ENCODE measurements around the gene GALNT18. TPM values are rescaled to one million over a fixed set of nuclear protein-coding genes. Genes with fewer than 3 reads are reported as not detected.

Gene GALNT18
- total RNA-seq, 3 donors from 2014 or later = 2.2 to 3.4 (median 3.3) TPM

- no peak for DNase-seq
- Mint-ChIP-seq H3K4me1 (ENCODE audit: low read depth) (no peaks in the 10 kb centered on the region), H3K4me3 (no peak overlapping the region), H3K27me3 (ENCODE audit: low read depth) (no peaks in the 10 kb centered on the region), H3K9me3 (no peaks in the 10 kb centered on the region), H3K36me3 (ENCODE audit: insufficient read depth) (no peaks in the 10 kb centered on the region)
- ATAC-seq = no peak
These were observed 353.1 kb downstream of the GALNT18 start for GRCh38 chr11:11268706-11269105.

GRCh38 chr11:11268119-11268518 is 353.7 kb downstream of the GALNT18 start:
- DNase-seq (no peak), ATAC-seq (no peak)
- no peaks in the 10 kb centered on the region for H3K36me3 Mint-ChIP-seq (ENCODE audit: insufficient read depth)
- no peaks in the 10 kb centered on the region for H3K27me3 Mint-ChIP-seq (ENCODE audit: low read depth)
- no peaks in the 10 kb centered on the region for H3K4me1 Mint-ChIP-seq (ENCODE audit: low read depth)
- no peaks in the 10 kb centered on the region for H3K9me3 Mint-ChIP-seq
- H3K4me3 Mint-ChIP-seq = no peak overlapping the region

GRCh38 chr11:11267312-11267711 is 354.5 kb downstream of the GALNT18 start:
- H3K4me3 Mint-ChIP-seq = no peak overlapping the region
- no peaks in the 10 kb centered on the region for H3K4me1 Mint-ChIP-seq (ENCODE audit: low read depth)
- no peak for ATAC-seq
- H3K27me3 Mint-ChIP-seq (ENCODE audit: low read depth) = peaks cover 4% of the 10 kb centered on the region
- DNase-seq = no peak
- no peaks in the 10 kb centered on the region for H3K36me3 Mint-ChIP-seq (ENCODE audit: insufficient read depth)
- no peaks in the 10 kb centered on the region for H3K9me3 Mint-ChIP-seq

GRCh38 chr11:11265994-11266606 is 355.7 kb downstream of the GALNT18 start:
- ATAC-seq = no peak
- no peaks in the 10 kb centered on the region for H3K36me3 Mint-ChIP-seq (ENCODE audit: insufficient read depth)
- no peaks in the 10 kb centered on the region for H3K9me3 Mint-ChIP-seq
- DNase-seq = peak; percentile 49
- peaks cover 4% of the 10 kb centered on the region for H3K27me3 Mint-ChIP-seq (ENCODE audit: low read depth)
- no peak overlapping the region for H3K4me3 Mint-ChIP-seq
- no peaks in the 10 kb centered on the region for H3K4me1 Mint-ChIP-seq (ENCODE audit: low read depth)

GRCh38 chr11:11265320-11265719 is 356.5 kb downstream of the GALNT18 start:
- no peaks in the 10 kb centered on the region for H3K36me3 Mint-ChIP-seq (ENCODE audit: insufficient read depth)
- peaks cover 6% of the 10 kb centered on the region for H3K27me3 Mint-ChIP-seq (ENCODE audit: low read depth)
- ATAC-seq (no peak), DNase-seq (no peak)
- no peaks in the 10 kb centered on the region for H3K4me1 Mint-ChIP-seq (ENCODE audit: low read depth)
- H3K9me3 Mint-ChIP-seq = no peaks in the 10 kb centered on the region
- H3K4me3 Mint-ChIP-seq = no peak overlapping the region

- ATAC-seq (no peak), DNase-seq (no peak)
- H3K27me3 Mint-ChIP-seq (ENCODE audit: low read depth) = peaks cover 9% of the 10 kb centered on the region
- H3K4me3 Mint-ChIP-seq = no peak overlapping the region
- H3K36me3 Mint-ChIP-seq (ENCODE audit: insufficient read depth) = no peaks in the 10 kb centered on the region
- no peaks in the 10 kb centered on the region for H3K9me3 Mint-ChIP-seq
- H3K4me1 Mint-ChIP-seq (ENCODE audit: low read depth) = no peaks in the 10 kb centered on the region
These were observed 358.4 kb downstream of the GALNT18 start for GRCh38 chr11:11263238-11264005.

- ATAC-seq (no peak), DNase-seq (no peak)
- peaks cover 9% of the 10 kb centered on the region for H3K27me3 Mint-ChIP-seq (ENCODE audit: low read depth)
- H3K4me1 Mint-ChIP-seq (ENCODE audit: low read depth) = no peaks in the 10 kb centered on the region
- no peak overlapping the region for H3K4me3 Mint-ChIP-seq
- H3K36me3 Mint-ChIP-seq (ENCODE audit: insufficient read depth) = no peaks in the 10 kb centered on the region
- no peaks in the 10 kb centered on the region for H3K9me3 Mint-ChIP-seq
These were observed 359.5 kb downstream of the GALNT18 start for GRCh38 chr11:11262171-11262920.

- Mint-ChIP-seq H3K4me3 (no peak overlapping the region), H3K36me3 (ENCODE audit: insufficient read depth) (no peaks in the 10 kb centered on the region), H3K27me3 (ENCODE audit: low read depth) (peaks cover 9% of the 10 kb centered on the region), H3K4me1 (ENCODE audit: low read depth) (no peaks in the 10 kb centered on the region), H3K9me3 (no peaks in the 10 kb centered on the region)
- no peak for DNase-seq
- no peak for ATAC-seq
These were observed 360.2 kb downstream of the GALNT18 start for GRCh38 chr11:11261629-11262028.

- no peaks in the 10 kb centered on the region for H3K4me1 Mint-ChIP-seq (ENCODE audit: low read depth)
- ATAC-seq (no peak), DNase-seq (no peak)
- no peak overlapping the region for H3K4me3 Mint-ChIP-seq
- no peaks in the 10 kb centered on the region for H3K36me3 Mint-ChIP-seq (ENCODE audit: insufficient read depth)
- H3K27me3 Mint-ChIP-seq (ENCODE audit: low read depth) = peaks cover 9% of the 10 kb centered on the region
- no peaks in the 10 kb centered on the region for H3K9me3 Mint-ChIP-seq
These were observed 360.9 kb downstream of the GALNT18 start for GRCh38 chr11:11260903-11261302.

GRCh38 chr11:11253995-11254394 is 367.8 kb downstream of the GALNT18 start:
- Mint-ChIP-seq H3K4me3 (no peak overlapping the region), H3K36me3 (ENCODE audit: insufficient read depth) (no peaks in the 10 kb centered on the region), H3K4me1 (ENCODE audit: low read depth) (no peaks in the 10 kb centered on the region), H3K27me3 (ENCODE audit: low read depth) (peaks cover 2% of the 10 kb centered on the region), H3K9me3 (no peaks in the 10 kb centered on the region)
- ATAC-seq (no peak), DNase-seq (no peak)

GRCh38 chr11:11253497-11253896 is 368.3 kb downstream of the GALNT18 start:
- H3K27me3 Mint-ChIP-seq (ENCODE audit: low read depth) = peaks cover 2% of the 10 kb centered on the region
- H3K36me3 Mint-ChIP-seq (ENCODE audit: insufficient read depth) = no peaks in the 10 kb centered on the region
- ATAC-seq (no peak), DNase-seq (no peak)
- no peak overlapping the region for H3K4me3 Mint-ChIP-seq
- H3K4me1 Mint-ChIP-seq (ENCODE audit: low read depth) = no peaks in the 10 kb centered on the region
- H3K9me3 Mint-ChIP-seq = no peaks in the 10 kb centered on the region

GRCh38 chr11:11252403-11252802 is 369.4 kb downstream of the GALNT18 start:
- no peak for ATAC-seq

GRCh38 chr11:11251394-11251970 is 370.3 kb downstream of the GALNT18 start:
- H3K9me3 Mint-ChIP-seq = no peaks in the 10 kb centered on the region
- ATAC-seq = no peak
- H3K4me1 Mint-ChIP-seq (ENCODE audit: low read depth) = no peaks in the 10 kb centered on the region

More at GRCh38 chr11:11252403-11252802, 369.4 kb downstream of the GALNT18 start:
- H3K4me3 Mint-ChIP-seq = no peak overlapping the region
- H3K9me3 Mint-ChIP-seq = no peaks in the 10 kb centered on the region
- peaks cover 2% of the 10 kb centered on the region for H3K27me3 Mint-ChIP-seq (ENCODE audit: low read depth)
- no peaks in the 10 kb centered on the region for H3K4me1 Mint-ChIP-seq (ENCODE audit: low read depth)
- no peak for DNase-seq
- H3K36me3 Mint-ChIP-seq (ENCODE audit: insufficient read depth) = no peaks in the 10 kb centered on the region

GRCh38 chr11:11250470-11250869 is 371.3 kb downstream of the GALNT18 start:
- Mint-ChIP-seq H3K27me3 (ENCODE audit: low read depth) (peaks cover 2% of the 10 kb centered on the region), H3K4me3 (no peak overlapping the region), H3K36me3 (ENCODE audit: insufficient read depth) (no peaks in the 10 kb centered on the region), H3K9me3 (no peaks in the 10 kb centered on the region), H3K4me1 (ENCODE audit: low read depth) (no peaks in the 10 kb centered on the region)
- DNase-seq (no peak), ATAC-seq (no peak)

More at GRCh38 chr11:11251394-11251970, 370.3 kb downstream of the GALNT18 start:
- no peaks in the 10 kb centered on the region for H3K36me3 Mint-ChIP-seq (ENCODE audit: insufficient read depth)
- H3K27me3 Mint-ChIP-seq (ENCODE audit: low read depth) = peaks cover 2% of the 10 kb centered on the region
- DNase-seq = no peak
- no peak overlapping the region for H3K4me3 Mint-ChIP-seq
